KOPT-K1 (cell line): ENCODE data around the gene DYNLT4.
"Not testable (repeated sequence)": the region's sequence is repeated elsewhere in the genome, so short reads cannot be mapped to it uniquely, and the experiment has no call there.

Experiments used
- H3K27ac ChIP-seq: fragments of 200-600 bp; sonication (generic); 2 replicates; pipeline ENCODE4 v1.5.1; 2016; ENCODE audit warnings: antibody characterized with exemption, mild to moderate bottlenecking, low read depth, low read length; ENCODE audit not compliant: poor library complexity, severe bottlenecking
- H3K36me3 ChIP-seq: fragments of 200-600 bp; sonication (generic); 2 replicates; pipeline ENCODE4 v1.5.1; 2017; ENCODE audit warnings: antibody characterized with exemption, mild to moderate bottlenecking, low read length, moderate library complexity; ENCODE audit not compliant: insufficient read depth
- H3K9me3 ChIP-seq: fragments of 200-600 bp; sonication (generic); 2 replicates; pipeline ENCODE4 v1.5.1; 2017; ENCODE audit warnings: antibody characterized with exemption, low read length, mild to moderate bottlenecking; ENCODE audit not compliant: insufficient read depth, poor library complexity, severe bottlenecking

DYNLT4 gene

GRCh38 chr1:44806704-44807363, at the start of gene DYNLT4:
Gene DYNLT4 (minus strand): TSS chr1:44807351. CDS start chr1:44806668, 683 bp downstream.
- Histone ChIP-seq H3K36me3 (peaks cover 43% of the 10 kb centered on the region), H3K27ac (peak within 1 kb of the TSS; percentile 99), H3K9me3 (no peaks in the 10 kb centered on the region)

GRCh38 chr1:44855742-44856141, 48.6 kb upstream of the DYNLT4 start:
- Histone ChIP-seq H3K27ac (no peak overlapping the region), H3K9me3 (no peaks in the 10 kb centered on the region), H3K36me3 (peaks cover 40% of the 10 kb centered on the region; the same call in 1 of the 2 replicates)

DNA sequence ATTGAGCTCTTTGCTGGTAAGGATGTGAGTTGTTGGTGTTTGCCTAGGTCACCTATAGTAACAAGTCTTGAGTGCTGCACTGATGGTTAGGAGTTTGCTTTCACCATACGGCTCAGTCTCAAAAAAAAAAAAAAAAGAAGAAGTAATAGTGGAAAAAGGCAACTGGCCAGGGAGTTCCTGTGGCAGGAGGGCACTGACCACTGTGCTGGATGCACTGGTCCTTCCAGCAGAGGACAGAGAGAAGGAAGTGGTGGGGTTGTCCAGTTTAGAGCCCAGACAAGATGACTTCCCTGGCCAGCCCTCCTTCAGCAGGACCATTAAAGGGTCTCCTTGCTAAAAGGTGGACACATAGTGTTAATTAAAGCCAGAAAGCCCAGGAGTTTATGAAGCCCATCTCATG, 47.8 kb upstream of the DYNLT4 start:
- Histone ChIP-seq H3K36me3 (peaks cover 46% of the 10 kb centered on the region; the same call in 1 of the 2 replicates), H3K27ac (no peak overlapping the region)

DNA sequence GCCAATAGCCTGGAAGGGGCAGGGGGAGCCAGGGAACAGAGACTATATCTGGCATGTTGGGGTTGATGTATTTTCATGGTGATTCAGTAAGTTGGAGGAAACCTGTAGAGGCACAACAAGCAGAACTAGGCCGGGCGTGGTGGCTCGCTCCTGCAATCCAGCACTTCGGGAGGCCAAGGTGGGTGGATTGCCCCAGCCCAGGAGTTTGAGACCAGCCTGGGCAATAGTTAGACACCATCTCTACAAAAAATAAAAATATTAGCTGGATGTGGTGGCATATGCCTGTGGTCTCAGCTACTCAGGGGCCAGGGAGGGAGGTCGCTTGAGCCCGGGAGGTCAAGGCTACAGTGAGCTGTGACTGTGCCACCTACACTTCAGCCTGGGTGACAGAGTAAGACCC, 46.0 kb upstream of the DYNLT4 start:
- peaks cover 46% of the 10 kb centered on the region; the same call in 1 of the 2 replicates for H3K36me3 ChIP-seq

More for the DNA sequence above, 47.8 kb upstream of the DYNLT4 start:
- H3K9me3 ChIP-seq = no peaks in the 10 kb centered on the region

DNA sequence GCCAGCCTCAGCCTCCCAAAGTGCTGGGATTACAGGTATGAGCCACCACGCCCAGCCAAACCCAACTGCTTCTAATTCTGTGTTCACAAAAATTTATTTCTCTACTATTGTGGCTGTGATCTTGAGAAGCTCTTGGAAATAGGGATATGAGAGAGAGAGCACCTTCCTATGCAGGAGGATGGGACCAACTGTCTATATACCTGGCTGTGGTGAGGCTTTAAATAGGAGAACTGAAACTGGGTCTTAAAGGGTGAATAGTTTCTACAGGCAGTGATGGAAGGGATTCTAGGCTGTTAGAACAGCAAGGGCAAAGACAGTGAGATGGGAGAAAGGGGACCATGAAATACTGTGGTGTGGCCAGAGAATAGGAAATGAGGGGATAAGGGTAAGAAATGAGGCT, 44.2 kb upstream of the DYNLT4 start:
- Histone ChIP-seq H3K36me3 (peaks cover 32% of the 10 kb centered on the region; the same call in 1 of the 2 replicates), H3K9me3 (no peaks in the 10 kb centered on the region), H3K27ac (no peak overlapping the region)

More for the DNA sequence above, 46.0 kb upstream of the DYNLT4 start:
- H3K9me3 ChIP-seq = no peaks in the 10 kb centered on the region
- no peak overlapping the region for H3K27ac ChIP-seq

DNA sequence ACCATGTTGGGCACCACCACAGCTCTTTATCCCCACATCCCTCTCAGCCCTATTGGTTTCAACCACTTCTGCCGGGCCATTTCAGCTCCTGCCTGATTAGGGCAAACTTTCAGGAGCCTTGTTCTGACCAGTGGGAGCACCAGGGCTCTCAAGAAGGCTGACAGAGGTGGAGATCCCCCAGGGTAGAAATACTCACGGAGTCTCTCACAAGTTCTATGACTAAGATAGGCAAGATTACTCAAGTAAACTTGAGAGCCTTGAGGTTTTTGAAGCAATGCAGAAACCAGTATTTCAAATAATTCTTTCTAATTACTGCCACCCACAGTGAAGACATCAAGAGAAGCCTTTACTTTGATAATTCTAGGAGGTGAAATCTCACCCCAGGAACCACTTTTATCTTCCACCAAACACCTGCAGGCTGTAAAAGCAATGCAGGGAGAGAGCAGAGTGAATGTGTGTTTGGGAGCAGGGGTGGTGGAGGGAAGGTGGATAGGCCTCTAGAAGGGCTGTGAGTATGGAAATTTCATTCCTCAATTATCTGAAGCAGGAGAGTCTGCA, 42.5 kb upstream of the DYNLT4 start:
- Histone ChIP-seq H3K36me3 (peaks cover 21% of the 10 kb centered on the region; the same call in 1 of the 2 replicates), H3K9me3 (no peaks in the 10 kb centered on the region), H3K27ac (peak overlapping the region; percentile 41)

DNA sequence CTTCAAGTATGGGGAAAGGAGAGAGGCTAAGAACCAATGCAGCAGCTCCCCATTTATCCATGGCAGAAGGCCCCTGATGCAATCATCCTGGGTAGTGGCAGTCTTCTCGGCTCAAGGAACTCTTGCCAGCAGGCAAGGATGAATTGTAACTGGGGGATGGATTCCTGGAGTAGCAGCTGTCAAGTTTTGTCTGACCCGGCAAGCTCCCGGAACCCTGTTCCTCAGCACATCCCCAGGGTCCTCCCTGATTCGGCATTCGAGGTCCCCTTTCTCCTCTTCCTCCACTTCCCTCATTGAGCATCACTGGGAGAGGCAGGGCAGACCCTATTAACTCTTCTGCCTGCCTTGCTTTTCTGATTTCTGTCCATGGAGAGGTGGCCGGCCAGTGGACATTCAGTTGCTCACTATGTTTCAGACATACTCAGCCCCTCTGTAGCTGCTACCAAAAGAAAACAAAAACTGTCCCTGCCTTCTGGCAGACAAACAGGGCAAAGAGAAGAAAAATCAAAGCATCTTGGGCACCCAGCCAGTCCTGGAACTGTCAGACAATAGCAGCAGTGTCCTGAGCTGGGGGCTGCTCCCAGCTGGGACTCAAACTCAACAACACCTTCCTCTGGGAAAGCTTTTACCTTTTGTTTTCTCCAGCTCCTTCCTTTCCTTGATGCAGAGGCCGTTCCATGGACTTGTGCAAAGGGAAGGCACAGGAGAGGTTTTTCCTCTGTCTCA, 41.5 kb upstream of the DYNLT4 start:
- peaks cover 20% of the 10 kb centered on the region; the same call in 1 of the 2 replicates for H3K36me3 ChIP-seq
- no peaks in the 10 kb centered on the region for H3K9me3 ChIP-seq
- H3K27ac ChIP-seq = peak overlapping the region; percentile 41

DNA sequence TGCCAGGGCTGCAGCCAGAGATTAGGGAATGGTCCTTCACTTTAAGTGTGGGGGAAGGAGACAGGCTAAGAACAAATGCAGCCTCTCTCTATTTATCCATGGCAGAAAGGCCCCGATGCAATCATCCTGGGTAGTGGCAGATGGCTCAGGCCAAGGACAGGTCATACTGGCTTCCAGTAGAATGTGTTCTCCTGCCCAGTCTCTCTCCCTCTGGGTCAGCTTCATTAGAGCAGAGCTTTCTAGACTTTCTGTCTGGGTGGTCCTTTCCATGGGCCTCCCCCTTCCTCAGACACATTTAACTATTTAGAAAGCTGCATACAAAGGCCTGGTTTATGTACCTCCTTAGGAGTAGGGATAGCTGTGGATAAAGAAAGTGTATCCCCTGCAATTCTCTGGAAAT, 40.7 kb upstream of the DYNLT4 start:
- H3K9me3 ChIP-seq = no peaks in the 10 kb centered on the region
- no peak overlapping the region for H3K27ac ChIP-seq
- peaks cover 16% of the 10 kb centered on the region; the same call in 1 of the 2 replicates for H3K36me3 ChIP-seq

DNA sequence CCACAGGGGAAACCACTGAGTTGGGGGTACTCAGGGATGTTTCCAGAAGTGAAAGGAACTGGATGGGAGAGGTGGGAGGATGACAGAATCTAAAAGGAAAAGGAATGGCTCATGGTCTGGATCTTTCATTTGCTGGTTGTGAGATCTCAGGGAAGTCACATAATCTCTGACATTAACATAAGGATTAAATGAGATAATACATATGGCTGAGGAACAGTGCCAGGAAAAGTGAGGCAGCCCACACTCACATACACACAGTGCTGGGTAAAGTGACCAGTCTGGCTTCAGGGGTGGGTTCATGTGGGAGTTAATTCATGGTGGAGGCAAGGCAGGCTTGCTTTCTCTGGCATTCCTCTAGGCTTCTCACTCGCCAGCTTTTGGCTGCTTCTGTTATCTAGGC, 39.8 kb upstream of the DYNLT4 start:
- H3K36me3 ChIP-seq = peaks cover 7% of the 10 kb centered on the region; the same call in 1 of the 2 replicates
- no peaks in the 10 kb centered on the region for H3K9me3 ChIP-seq
- H3K27ac ChIP-seq = no peak overlapping the region

DNA sequence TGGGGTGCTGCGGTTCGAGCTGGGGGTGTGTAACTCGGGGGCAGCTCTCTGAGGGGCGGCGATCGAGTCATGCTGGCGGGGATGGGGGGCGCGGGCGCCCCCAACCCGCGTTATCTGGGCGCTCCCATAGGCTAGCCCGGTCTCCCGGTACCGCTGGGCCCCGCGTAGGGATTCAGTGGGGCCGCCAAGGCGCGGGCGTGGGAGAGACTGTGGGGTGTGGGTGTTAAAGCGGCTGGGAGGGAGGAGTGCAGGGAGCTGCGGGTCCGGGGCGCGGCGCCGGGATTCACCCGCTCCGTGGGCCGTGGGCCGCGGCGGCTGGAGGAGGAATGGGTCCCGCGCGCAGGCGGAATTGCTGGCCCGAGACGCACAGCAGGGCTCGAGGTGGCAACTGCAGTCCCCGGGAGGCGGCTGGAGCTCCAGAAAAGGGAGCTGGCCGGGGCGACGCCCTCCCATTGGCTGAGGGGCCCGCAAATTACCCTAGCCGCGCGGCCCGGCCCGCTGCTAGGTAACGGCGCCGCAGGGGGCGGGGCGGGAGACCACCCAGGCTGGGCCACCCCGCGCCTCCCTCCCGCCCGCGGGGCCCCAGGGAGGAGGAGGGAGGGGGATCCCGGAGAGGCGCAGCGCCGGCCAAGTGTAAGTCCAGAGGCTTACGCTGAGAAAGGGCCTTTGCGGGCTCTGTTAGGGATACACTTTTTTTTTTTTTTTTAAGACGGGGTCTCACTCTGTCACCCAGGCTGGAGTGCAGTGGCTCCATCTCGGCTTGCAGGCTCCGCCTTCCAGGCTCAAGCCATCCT, 35.9 kb upstream of the DYNLT4 start, which contains the start of gene PTCH2:
TSS of gene PTCH2 (minus strand) at position 392 of the 794 bp plus-strand sequence. CDS start at position 71, 321 bp downstream.
- H3K9me3 ChIP-seq = no peaks in the 10 kb centered on the region
- H3K27ac ChIP-seq = no peak within 1 kb of the TSS
- no peaks in the 10 kb centered on the region for H3K36me3 ChIP-seq

DNA sequence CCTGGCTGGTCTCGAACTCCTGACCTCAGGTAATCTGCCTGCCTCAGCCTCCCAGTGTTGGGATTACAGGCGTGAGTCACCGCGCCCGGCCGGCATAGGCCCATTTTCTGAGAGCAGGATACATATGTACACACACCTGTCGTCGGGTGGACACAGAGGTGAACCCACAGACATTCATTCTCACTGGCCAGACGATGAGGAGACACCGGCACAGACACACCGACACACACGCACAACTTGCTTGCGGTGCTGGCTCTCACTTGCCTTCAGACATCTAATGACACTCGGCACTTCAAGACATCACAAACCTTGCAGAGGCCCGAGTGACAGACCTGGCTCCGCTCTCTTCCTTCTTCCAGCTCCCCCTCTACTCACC, 35.3 kb upstream of the DYNLT4 start:
- Histone ChIP-seq H3K36me3 (no peaks in the 10 kb centered on the region), H3K9me3 (no peaks in the 10 kb centered on the region), H3K27ac (no peak overlapping the region)

DNA sequence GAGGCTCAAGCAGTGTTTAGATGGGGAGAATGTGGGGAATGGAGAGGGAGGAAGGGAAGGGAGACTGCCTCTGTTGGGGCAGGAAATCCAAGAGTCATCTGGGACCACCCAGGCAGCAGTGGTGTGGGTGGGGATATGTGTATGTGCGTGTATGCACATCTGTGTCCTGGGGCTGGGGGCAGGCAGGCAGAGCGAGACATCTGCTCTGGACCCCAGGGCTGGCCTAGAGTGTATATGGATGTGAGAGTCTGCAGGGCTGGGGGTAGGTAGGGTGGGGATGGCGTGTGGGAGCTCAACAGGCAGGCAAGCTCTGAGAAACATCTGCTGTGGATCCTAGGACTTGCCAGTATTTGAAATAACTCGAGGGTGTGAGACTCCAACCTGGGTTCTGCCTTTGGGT, 32.4 kb upstream of the DYNLT4 start:
- Histone ChIP-seq H3K9me3 (no peaks in the 10 kb centered on the region), H3K36me3 (no peaks in the 10 kb centered on the region), H3K27ac (no peak overlapping the region)

DNA sequence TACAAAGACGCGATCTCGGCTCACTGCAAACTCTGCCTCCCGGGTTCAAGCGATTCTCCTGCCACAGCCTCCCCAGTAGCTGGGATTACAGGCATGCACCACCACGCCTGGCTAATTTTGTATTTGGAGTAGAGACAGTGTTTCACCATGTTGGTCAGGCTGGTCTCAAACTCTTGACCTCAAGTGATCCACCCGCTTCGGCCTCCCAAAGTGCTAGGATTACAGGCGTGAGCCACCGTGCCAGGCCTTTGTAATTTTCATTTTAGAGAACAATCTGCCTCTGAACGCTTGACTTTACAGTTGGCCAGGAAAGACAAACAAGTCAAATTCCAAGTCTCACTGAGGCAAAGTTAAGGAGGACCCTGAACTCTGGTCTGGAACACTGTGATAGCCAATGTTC, 31.1 kb upstream of the DYNLT4 start:
- not testable (repeated sequence) for H3K9me3 ChIP-seq, H3K27ac ChIP-seq, H3K36me3 ChIP-seq

DNA sequence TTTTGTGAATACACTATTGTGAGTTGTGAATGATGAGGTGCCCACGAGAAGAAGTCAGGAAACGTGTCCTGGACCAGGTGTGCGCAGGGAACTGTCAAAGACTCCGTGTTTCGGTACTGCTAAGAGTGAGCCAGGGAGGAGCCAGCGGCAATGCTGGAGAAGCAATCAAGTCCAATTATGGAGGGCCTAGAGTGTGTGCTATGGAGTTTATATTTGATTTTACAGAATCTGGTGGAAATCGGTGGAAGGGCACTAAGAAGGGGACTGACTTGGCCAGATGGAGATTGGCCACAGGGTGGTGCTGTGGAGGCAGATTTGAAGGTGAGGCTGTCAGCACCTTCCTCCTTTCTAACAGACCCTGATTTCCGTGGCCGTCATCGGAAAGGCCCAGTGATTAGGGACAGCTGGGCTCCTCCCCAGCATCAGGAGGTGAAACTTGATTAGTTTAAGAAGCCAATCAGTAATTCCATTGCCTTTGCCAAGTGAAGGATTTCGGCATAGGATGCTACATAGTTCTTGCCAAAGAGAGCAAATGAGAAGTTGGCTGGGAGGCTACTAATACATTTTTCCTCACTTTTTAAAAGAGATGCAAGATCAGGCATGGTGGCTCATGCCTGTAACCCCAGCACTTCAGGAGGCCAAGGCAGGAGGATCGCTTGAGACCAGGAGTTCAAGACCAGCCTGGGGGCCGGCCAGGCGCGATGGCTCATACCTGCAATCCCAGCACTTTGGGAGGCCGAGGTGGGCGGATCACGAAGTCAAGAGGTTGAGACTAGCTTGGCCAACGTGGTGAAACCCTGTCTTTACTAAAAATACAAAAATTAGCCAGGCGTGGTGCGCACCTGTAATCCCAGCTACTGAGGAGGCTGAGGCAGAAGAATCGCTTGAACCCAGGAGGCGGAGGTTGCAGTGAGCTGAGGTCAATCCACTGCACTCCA, 28.9 kb upstream of the DYNLT4 start:
- H3K36me3 ChIP-seq = no peaks in the 10 kb centered on the region
- no peak overlapping the region for H3K27ac ChIP-seq
- no peaks in the 10 kb centered on the region for H3K9me3 ChIP-seq
